CD4-positive, alpha-beta T cell treated with Interleukin-15 for 1 hour (primary cell): ENCODE data around the gene HASPIN.

Experiments used
- DNase-seq: peaks from one replicate; pipeline ENCODE4 v3.0.0-alpha.2; 2020

HASPIN gene

GRCh38 chr17:3739422-3740124 lies 15.9 kb downstream of the HASPIN start:
- DNase-seq = no peak

- DNase-seq = peak; percentile 62
Observed at GRCh38 chr17:3740611-3741073, 16.9 kb downstream of the HASPIN start.

GRCh38 chr17:3744014-3744413 lies 20.3 kb downstream of the HASPIN start:
- DNase-seq = no peak

GRCh38 chr17:3745071-3745470 lies 21.4 kb downstream of the HASPIN start:
- DNase-seq = no peak

GRCh38 chr17:3747805-3748204 lies 24.1 kb downstream of the HASPIN start:
- DNase-seq = no peak

- DNase-seq = no peak
Observed at GRCh38 chr17:3748576-3748975, 24.9 kb downstream of the HASPIN start.

- no peak for DNase-seq
Observed at GRCh38 chr17:3750296-3750695, 26.6 kb downstream of the HASPIN start.

GRCh38 chr17:3750926-3751325 lies 27.2 kb downstream of the HASPIN start:
- DNase-seq = peak; percentile 50

GRCh38 chr17:3751836-3752235 lies 28.1 kb downstream of the HASPIN start:
- no peak for DNase-seq

GRCh38 chr17:3753624-3754023 lies 29.9 kb downstream of the HASPIN start:
- no peak for DNase-seq

GRCh38 chr17:3754066-3754457 lies 30.4 kb downstream of the HASPIN start:
- no peak for DNase-seq

GRCh38 chr17:3754458-3755334 lies 31.0 kb downstream of the HASPIN start:
- DNase-seq = peak; percentile 88

- DNase-seq = no peak
Observed at GRCh38 chr17:3755335-3756030, 31.8 kb downstream of the HASPIN start.

GRCh38 chr17:3759597-3760216 lies 36.0 kb downstream of the HASPIN start:
- DNase-seq = no peak

GRCh38 chr17:3761036-3761917 lies 37.6 kb downstream of the HASPIN start:
- DNase-seq = no peak

GRCh38 chr17:3761918-3762380 lies 38.2 kb downstream of the HASPIN start:
- no peak for DNase-seq

GRCh38 chr17:3762922-3763776 lies 39.4 kb downstream of the HASPIN start:
- peak; percentile 53 for DNase-seq

- no peak for DNase-seq
Observed at GRCh38 chr17:3763777-3764170, 40.1 kb downstream of the HASPIN start.

GRCh38 chr17:3765981-3766380 lies 42.3 kb downstream of the HASPIN start:
- no peak for DNase-seq

GRCh38 chr17:3766779-3767178 lies 43.1 kb downstream of the HASPIN start:
- no peak for DNase-seq

GRCh38 chr17:3768341-3768740 lies 44.6 kb downstream of the HASPIN start:
- DNase-seq = no peak
